ENCODE results near the gene PSMA7.

DNA sequence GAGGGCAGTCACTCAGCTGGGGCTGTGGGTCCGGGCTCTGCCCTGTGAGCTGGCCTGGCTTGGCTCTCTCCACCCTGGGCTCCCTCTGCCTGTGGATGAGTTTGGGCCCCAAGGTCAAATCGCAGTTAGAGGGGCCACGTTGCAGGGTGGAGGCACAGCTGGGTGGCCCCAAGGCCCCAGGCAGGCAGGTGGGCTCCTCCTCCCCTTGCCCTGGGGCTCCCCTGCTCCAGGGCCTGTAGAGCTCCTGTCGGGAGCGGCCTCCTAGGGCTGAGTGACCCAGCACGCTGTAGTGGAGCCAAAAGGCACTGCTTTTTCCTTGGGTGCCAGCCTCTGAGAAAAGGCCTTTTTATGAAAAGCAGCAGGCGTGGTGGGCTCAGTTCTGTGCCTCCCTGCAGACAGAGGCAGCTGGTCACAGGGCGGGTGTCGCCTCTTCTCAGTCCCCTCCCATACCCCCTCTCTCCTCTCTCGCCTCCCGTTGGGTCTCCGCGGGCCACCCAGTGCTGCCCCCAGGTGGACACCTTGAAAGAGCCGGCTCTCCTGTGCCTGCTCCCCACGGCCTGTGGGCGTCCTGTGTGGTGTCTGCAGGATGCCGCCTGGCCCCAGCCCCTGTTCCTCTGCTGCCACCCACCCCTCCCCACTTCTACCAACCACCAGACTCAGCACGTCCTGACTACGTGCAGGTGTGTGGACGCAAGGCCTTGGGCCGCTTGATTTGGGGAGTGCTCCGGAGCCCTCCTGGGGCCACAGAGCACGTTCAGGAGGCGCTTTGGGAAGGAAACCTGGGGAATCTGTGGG is 13.6 kb upstream of the PSMA7 start:
- peak; percentile 82 for TF ChIP-seq CTCF (conservative IDR thresholded peaks at IDR 0.05)
- TF ChIP-seq ZFX (IDR thresholded peaks at IDR 0.05), result no peak
